NCI-H226 (cell line): ENCODE measurements around the gene ALG11.
A peak's percentile ranks its signal among the peaks of the same experiment; 100 is the strongest.
"Not testable (repeated sequence)": the region's sequence is repeated elsewhere in the genome, so short reads cannot be mapped to it uniquely, and the experiment has no call there.

Experiments
- DNase-seq: peaks from one replicate; pipeline ENCODE4 v3.0.0-alpha.2; 2015

ALG11 gene

GRCh38 chr13:52030401-52030800 is 18.2 kb downstream of the ALG11 start:
- not testable (repeated sequence) for DNase-seq

GRCh38 chr13:52033039-52033438 is 20.8 kb downstream of the ALG11 start:
- no peak for DNase-seq

GRCh38 chr13:52034616-52035226 is 22.5 kb downstream of the ALG11 start:
- DNase-seq = no peak

DNA sequence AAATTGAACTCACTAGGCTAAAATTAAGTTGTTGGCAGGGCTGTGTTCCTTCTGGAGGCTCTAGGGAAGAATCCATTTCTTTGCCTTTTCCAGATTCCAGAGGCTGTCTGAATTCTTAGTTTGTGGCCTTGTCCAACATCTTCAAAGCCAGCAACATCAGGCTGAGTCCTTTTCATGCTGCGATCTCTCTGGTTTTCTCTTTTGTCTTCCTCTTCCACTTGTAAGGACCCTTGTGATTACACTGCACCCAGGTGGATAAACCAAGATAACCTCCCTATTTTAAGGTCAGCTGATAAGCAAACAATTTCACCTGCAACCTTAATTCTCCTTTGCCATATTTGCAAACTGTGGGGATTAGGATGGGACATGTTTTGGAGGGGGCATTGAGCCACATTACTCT is 23.8 kb downstream of the ALG11 start:
- DNase-seq = no peak

GRCh38 chr13:52043675-52044074 is 31.5 kb downstream of the ALG11 start:
- no peak for DNase-seq

DNA sequence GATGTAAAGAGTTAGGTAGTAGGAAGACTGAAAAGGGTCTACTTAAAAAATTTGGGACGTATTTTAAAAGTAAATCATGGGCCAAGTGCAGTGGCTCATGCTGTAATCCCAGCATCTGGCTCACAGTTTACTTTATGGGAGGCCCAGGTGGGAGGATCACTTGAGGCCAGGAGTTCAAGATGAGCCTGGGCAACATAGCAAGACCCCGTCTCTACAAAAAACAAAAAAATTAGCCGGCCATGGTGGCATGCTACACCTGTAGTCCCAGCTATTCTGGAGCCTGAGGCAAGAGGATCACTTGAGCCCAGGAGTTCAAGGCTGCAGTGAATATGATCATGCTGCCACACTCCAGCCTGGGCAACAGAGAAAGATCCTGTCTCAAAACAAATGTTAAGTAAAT is 35.3 kb downstream of the ALG11 start:
- no peak for DNase-seq

DNA sequence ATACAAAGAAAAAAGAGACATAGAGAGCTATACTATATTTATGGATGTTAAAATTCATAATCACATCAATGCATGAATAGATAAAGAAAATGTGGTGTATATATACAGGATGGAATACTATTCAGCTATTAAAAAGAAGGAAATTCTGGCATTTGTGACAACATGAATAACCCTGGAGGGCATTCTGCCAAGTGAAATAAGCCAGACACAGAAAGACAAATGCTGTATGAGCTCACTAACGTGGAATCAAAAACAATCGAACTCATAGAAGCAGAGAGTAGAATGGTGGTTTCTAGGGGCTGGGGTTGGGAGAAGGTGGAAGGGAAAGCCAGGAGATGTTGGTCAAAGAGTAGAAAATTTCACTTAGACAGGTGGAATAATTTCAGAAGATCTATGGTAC is 36.3 kb downstream of the ALG11 start:
- DNase-seq = peak; percentile 14

DNA sequence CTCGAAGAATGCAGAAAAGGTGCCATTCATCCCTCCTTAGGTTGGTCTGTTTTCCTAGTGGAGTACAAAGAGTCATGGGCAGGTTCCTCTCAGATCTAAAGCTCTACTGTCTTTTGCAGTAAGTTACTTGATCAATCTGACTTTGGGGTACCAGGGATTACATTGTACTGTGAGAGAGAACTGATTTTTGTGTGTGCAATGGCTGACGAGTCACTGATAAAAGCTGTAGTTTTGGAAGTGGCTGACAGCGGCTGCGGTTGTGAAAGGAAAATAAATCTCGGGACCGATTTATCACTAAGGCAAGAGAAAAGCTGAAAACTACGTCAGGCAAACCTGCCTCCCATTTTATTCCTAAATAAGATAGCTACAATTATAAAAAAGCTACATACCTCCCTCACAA is 39.2 kb downstream of the ALG11 start:
- no peak for DNase-seq

GRCh38 chr13:52053460-52053859 is 41.3 kb downstream of the ALG11 start:
- DNase-seq = no peak

DNA sequence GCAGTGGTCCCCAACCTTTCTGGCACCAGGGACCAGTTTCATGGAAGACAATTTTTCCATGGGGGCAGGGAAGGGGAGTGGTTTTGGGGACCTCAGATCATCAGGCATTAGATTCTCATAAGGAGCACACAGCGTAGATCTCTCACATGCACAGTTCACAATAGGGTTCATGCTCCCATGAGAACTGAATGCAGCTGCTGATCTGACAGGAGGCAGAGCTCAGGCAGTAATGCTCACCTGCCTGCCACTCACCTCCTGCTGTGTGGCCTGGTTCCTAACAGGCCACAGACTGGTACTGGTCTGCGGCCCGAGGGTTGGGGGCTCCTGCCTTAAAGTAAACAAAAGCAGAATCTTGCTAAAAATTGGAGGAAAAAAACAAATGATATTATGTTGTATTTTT is 48.9 kb downstream of the ALG11 start:
- DNase-seq = not testable (repeated sequence)

GRCh38 chr13:52061587-52061986 is 49.4 kb downstream of the ALG11 start:
- DNase-seq = no peak

- DNase-seq = no peak
These were observed 55.0 kb downstream of the ALG11 start for GRCh38 chr13:52067237-52067636.

- no peak for DNase-seq
These were observed 58.8 kb downstream of the ALG11 start for GRCh38 chr13:52070929-52071523.
